CD4-positive, CD25-positive, alpha-beta regulatory T cell (primary cell): ENCODE data around the gene ARCN1. TPM values are rescaled to one million over a fixed set of nuclear protein-coding genes. Genes with fewer than 3 reads are reported as not detected.

Experiments used
- ATAC-seq, 2 donors: fragments of 150-1000 bp; cut with Tn5 transposase; one replicate each; pipeline ENCODE4 v1.10.0; 2021; ENCODE audit warnings: low read depth in 2 of 2, moderate number of reproducible peaks in 2 of 2, moderate library complexity in 1 of 2
- DNase-seq, 3 donors: peaks; one replicate each; pipeline versions ENCODE4 v3.0.0 to v3.0.0-alpha.2; 2012 to 2022; ENCODE audit warnings: mixed read lengths in 1 of 3
- H3K27ac ChIP-seq: one replicate; pipeline ENCODE4 v1.7.0; 2013; ENCODE audit warnings: mild to moderate bottlenecking, low read length; ENCODE audit not compliant: insufficient read depth, poor library complexity, severe bottlenecking
- H3K27me3 ChIP-seq: one replicate; pipeline ENCODE4 v1.7.0; 2013; ENCODE audit warnings: low read length; ENCODE audit not compliant: control insufficient read depth, insufficient read depth
- H3K36me3 ChIP-seq: one replicate; pipeline ENCODE4 v1.7.0; 2013; ENCODE audit warnings: mild to moderate bottlenecking, low read length, moderate library complexity; ENCODE audit not compliant: control insufficient read depth, insufficient read depth
- H3K4me1 ChIP-seq: 2 replicates; pipeline ENCODE4 v1.7.0; 2013; ENCODE audit warnings: mild to moderate bottlenecking, low read length; ENCODE audit not compliant: insufficient read depth, control insufficient read depth, poor library complexity, severe bottlenecking
- H3K4me3 ChIP-seq: one replicate; pipeline ENCODE4 v1.7.0; 2013; ENCODE audit warnings: low read depth, mild to moderate bottlenecking, low read length, moderate library complexity
- H3K9me3 ChIP-seq, 2 experiments: 1 replicate in 1 of 2; 2 replicates in 1 of 2; pipeline ENCODE4 v1.7.0; 2013; ENCODE audit warnings: low read length in 2 of 2, mild to moderate bottlenecking in 1 of 2, moderate library complexity in 1 of 2; ENCODE audit not compliant: control insufficient read depth in 2 of 2
- H3K27ac Mint-ChIP-seq, 3 donors: one replicate each; pipeline ENCODE4 v1.8.0; 2020 to 2022; ENCODE audit warnings: mild to moderate bottlenecking in 3 of 3, mixed read lengths in 3 of 3, moderate library complexity in 2 of 3
- H3K27me3 Mint-ChIP-seq: one replicate; pipeline ENCODE4 v1.8.0; 2022; ENCODE audit warnings: mild to moderate bottlenecking, mixed read lengths
- H3K36me3 Mint-ChIP-seq: one replicate; pipeline ENCODE4 v1.8.0; 2020; ENCODE audit warnings: mixed read lengths
- H3K4me1 Mint-ChIP-seq, 4 donors: one replicate each; pipeline ENCODE4 v1.8.0; 2020 to 2022; ENCODE audit warnings: mixed read lengths in 4 of 4, mild to moderate bottlenecking in 1 of 4
- H3K4me3 Mint-ChIP-seq, 4 donors: one replicate each; pipeline ENCODE4 v1.8.0; 2020 to 2022; ENCODE audit warnings: mild to moderate bottlenecking in 4 of 4, mixed read lengths in 4 of 4, moderate library complexity in 3 of 4
- H3K9me3 Mint-ChIP-seq, 7 donors: one replicate each; pipeline ENCODE4 v1.8.0; 2020 to 2022; ENCODE audit warnings: mixed read lengths in 7 of 7, mild to moderate bottlenecking in 3 of 7, moderate library complexity in 2 of 7
- polyA plus RNA-seq, 4 donors: library from polyadenylated mRNA; unstranded; fragments of 300-500 nt; fragmentation: Illumina TruSeq; gene quantifications; one replicate each; pipeline ENCODE4 v1.2.3, GENCODE V29; 2021
- total RNA-seq: library from RNA; stranded (reverse); gene quantifications from one replicate; pipeline ENCODE4 v1.2.3, GENCODE V29; 2022

ARCN1 gene
- total and polyA plus RNA-seq, 5 donors from 2014 or later = 76.6 to 169 (median 149) TPM

DNA sequence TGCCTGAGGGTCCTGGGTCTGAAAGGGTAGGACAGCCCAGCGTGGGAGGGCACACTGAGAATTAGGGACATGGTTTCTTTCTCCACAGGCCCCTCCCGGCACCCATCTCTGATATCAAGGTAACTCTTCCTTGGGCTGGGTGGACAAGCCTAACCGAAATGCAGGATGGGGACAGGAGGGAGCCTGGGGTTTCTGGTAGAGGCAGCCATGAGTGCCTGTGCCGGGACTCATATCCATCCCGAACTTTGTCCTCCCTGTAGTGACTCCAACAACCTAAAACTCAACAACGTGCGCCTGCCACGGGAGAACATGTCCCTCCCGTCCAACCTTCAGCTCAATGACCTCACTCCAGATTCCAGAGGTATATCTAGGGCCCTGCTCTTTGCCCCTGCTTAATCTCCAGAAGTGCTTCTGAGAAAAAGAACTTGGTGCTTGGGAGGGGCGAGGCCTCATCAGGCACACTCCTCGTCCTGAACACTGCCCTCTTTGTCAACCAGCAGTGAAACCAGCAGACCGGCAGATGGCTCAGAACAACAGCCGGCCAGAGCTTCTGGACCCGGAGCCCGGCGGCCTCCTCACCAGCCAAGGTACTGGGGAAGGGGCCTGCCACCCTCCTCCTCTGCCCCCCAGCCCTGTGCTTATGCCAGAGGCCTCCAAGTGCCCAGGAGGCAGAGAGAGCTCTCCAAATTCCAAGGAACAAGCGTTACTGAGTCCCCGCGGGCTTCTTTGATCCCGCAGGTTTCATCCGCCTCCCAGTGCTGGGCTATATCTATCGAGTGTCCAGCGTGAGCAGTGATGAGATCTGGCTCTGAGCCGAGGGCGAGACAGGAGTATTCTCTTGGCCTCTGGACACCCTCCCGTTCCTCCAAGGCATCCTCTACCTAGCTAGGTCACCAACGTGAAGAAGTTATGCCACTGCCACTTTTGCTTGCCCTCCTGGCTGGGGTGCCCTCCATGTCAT, 38.2 kb upstream of the ARCN1 start:
- Mint-ChIP-seq H3K36me3 (peaks cover 9% of the 10 kb centered on the region), H3K9me3 (no peaks in the 10 kb centered on the region), H3K27me3 (no peaks in the 10 kb centered on the region), H3K4me3 (peak overlapping the region in 3 of 4 donors; percentile 15 to 61 (median 15)), H3K4me1 (peaks cover 8 to 26% (median 14%) of the 10 kb centered on the region in 4 donors), H3K27ac (peak overlapping the region in 1 of 3 donors; percentile 20)
- H3K36me3 ChIP-seq = no peaks in the 10 kb centered on the region
- H3K27ac ChIP-seq = no peak overlapping the region
- no peaks in the 10 kb centered on the region for H3K9me3 ChIP-seq
- H3K4me1 ChIP-seq = peaks cover 25% of the 10 kb centered on the region
- no peak overlapping the region for H3K4me3 ChIP-seq
- no peak for DNase-seq
- no peak for ATAC-seq
- H3K27me3 ChIP-seq = no peaks in the 10 kb centered on the region

DNA sequence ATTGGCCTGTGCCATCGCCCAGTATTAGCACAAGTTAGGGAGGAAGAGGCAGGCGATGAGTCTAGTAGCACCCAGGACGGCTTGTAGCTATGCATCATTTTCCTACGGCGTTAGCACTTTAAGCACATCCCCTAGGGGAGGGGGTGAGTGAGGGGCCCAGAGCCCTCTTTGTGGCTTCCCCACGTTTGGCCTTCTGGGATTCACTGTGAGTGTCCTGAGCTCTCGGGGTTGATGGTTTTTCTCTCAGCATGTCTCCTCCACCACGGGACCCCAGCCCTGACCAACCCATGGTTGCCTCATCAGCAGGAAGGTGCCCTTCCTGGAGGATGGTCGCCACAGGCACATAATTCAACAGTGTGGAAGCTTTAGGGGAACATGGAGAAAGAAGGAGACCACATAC, 36.9 kb upstream of the ARCN1 start:
- H3K27me3 ChIP-seq = no peaks in the 10 kb centered on the region
- no peak for ATAC-seq
- H3K36me3 ChIP-seq = no peaks in the 10 kb centered on the region
- Mint-ChIP-seq H3K4me1 (peaks cover 0 to 14% (median 3%) of the 10 kb centered on the region in 4 donors), H3K27ac (no peak overlapping the region), H3K36me3 (peaks cover 11% of the 10 kb centered on the region), H3K9me3 (no peaks in the 10 kb centered on the region), H3K27me3 (no peaks in the 10 kb centered on the region), H3K4me3 (peak overlapping the region in 2 of 4 donors; percentile 15 to 54)
- H3K4me1 ChIP-seq = peaks cover 13% of the 10 kb centered on the region
- H3K9me3 ChIP-seq = no peaks in the 10 kb centered on the region
- no peak for DNase-seq
- H3K27ac ChIP-seq = no peak overlapping the region
- H3K4me3 ChIP-seq = no peak overlapping the region

DNA sequence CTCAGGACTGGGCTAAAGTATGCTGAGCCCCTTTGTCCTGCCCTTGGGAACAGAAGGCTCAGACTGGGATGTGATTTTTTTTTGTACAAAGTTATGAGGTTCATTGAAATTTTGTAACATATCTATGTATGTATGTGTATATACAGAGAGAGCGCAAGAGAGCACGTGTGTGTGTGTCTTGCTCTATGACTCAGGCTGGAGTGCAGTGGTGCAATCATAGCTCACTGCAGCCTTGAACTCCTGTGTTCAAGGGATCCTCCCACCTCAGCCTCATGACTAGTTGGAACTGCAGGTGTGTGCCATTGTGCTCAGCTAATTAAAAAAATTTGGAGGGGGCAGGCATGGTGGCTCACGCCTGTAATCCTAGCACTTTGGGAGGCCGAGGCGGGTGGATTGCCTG, 35.5 kb upstream of the ARCN1 start:
- H3K27ac ChIP-seq = no peak overlapping the region
- no peaks in the 10 kb centered on the region for H3K27me3 ChIP-seq
- H3K4me3 ChIP-seq = no peak overlapping the region
- peaks cover 3% of the 10 kb centered on the region for H3K4me1 ChIP-seq
- Mint-ChIP-seq H3K4me3 (peak overlapping the region in 1 of 4 donors; percentile 55), H3K9me3 (no peaks in the 10 kb centered on the region), H3K27ac (no peak overlapping the region), H3K36me3 (peaks cover 18% of the 10 kb centered on the region), H3K4me1 (peaks cover 0 to 7% (median 2%) of the 10 kb centered on the region in 4 donors), H3K27me3 (no peaks in the 10 kb centered on the region)
- H3K9me3 ChIP-seq = no peaks in the 10 kb centered on the region
- no peak for ATAC-seq
- no peak for DNase-seq
- no peaks in the 10 kb centered on the region for H3K36me3 ChIP-seq

DNA sequence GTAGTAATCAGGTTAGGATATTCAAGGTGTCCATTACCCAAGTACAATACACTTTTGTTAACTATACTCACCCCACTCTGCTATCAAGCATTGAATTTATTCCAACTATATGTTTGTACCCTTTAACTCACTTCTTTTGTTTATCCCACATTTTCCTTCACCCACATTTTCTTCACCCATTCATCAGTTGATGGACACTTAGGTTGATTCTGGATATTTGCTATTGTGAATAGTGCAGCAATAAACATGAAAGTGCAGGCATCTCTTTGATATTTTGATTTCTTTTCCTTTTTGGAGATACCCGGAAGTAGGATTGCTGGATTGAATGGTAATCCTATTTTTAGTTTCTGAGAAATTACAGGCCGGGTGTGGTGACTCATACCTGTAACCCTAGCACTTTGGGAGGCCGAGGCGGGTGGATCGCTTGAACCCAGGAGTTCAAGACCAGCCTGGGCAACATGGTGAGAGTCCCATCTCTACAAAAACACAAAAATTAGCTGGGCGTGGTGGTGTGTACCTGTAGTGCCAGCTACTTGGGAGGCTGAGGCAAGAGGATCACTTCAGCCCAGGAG, 34.7 kb upstream of the ARCN1 start:
- H3K27ac Mint-ChIP-seq = no peak overlapping the region
- no peaks in the 10 kb centered on the region for H3K27me3 Mint-ChIP-seq

DNA sequence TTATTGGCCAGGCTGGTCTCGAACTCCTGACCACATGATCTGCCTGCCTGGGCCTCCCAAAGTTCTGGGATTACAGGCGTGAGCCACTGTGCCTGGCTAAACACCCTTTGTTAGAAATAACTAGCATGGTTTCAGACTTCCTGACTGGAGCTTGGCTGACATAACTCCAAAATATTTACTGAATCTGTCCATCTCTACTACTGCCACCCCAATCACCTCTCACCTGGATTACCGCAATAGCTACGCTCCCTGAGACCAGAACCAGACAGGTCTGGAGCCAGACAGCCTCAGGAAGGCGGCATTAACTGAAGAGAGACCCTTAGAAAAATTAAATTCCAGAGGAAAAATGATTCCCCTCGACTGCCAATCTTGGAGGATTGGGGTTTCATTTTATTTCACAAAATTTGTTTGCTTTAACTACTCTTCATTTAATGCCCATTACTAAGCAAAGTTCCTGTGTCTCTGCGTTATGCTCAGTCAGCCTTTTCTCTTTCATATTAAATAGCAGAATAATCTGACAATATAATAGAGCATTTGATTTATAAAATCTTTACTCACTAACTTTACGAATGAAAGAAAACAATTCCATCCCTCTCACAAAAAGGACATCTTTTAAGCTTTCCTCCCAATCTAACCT, 28.1 kb upstream of the ARCN1 start:
- no peaks in the 10 kb centered on the region for H3K4me1 ChIP-seq
- H3K36me3 Mint-ChIP-seq = peaks cover 9% of the 10 kb centered on the region
- peaks cover 8% of the 10 kb centered on the region for H3K36me3 ChIP-seq
- H3K27me3 Mint-ChIP-seq = no peaks in the 10 kb centered on the region
- H3K27ac Mint-ChIP-seq = no peak overlapping the region
- no peaks in the 10 kb centered on the region for H3K9me3 Mint-ChIP-seq
- no peaks in the 10 kb centered on the region for H3K4me1 Mint-ChIP-seq
- no peak overlapping the region for H3K4me3 ChIP-seq
- no peaks in the 10 kb centered on the region for H3K27me3 ChIP-seq
- ATAC-seq = no peak
- DNase-seq = no peak
- H3K4me3 Mint-ChIP-seq = no peak overlapping the region
- no peak overlapping the region for H3K27ac ChIP-seq
- no peaks in the 10 kb centered on the region for H3K9me3 ChIP-seq

More for the DNA sequence above, 34.7 kb upstream of the ARCN1 start:
- Histone ChIP-seq H3K4me3 (no peak overlapping the region), H3K9me3 (no peaks in the 10 kb centered on the region), H3K27ac (no peak overlapping the region), H3K27me3 (no peaks in the 10 kb centered on the region), H3K36me3 (no peaks in the 10 kb centered on the region), H3K4me1 (no peaks in the 10 kb centered on the region)
- no peak for DNase-seq
- peaks cover 18% of the 10 kb centered on the region for H3K36me3 Mint-ChIP-seq
- H3K9me3 Mint-ChIP-seq = no peaks in the 10 kb centered on the region
- H3K4me3 Mint-ChIP-seq = no peak overlapping the region
- ATAC-seq = no peak
- H3K4me1 Mint-ChIP-seq = peaks cover 0 to under 1% (median 0%) of the 10 kb centered on the region in 4 donors

DNA sequence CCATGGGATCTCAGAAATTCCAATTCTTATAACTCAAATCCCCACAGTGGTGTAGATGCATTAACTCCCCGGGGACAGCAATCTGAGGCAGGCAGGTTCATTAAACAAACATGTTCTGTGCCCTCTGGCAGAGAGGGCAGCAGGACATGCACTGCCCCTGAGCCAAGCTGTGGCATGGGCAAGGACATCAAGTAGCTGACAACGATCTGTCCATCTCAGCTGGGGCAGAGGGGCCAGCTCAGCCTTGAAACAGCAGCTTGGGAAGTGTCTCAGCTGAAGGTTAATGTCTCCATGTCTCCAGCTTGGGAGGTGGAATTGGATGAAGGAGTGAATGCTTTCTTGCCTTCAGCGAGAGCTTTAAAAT, 27.6 kb upstream of the ARCN1 start:
- H3K36me3 Mint-ChIP-seq = peaks cover 9% of the 10 kb centered on the region
- no peak overlapping the region for H3K4me3 Mint-ChIP-seq
- Histone ChIP-seq H3K4me1 (no peaks in the 10 kb centered on the region), H3K4me3 (no peak overlapping the region), H3K36me3 (peaks cover 8% of the 10 kb centered on the region), H3K27me3 (no peaks in the 10 kb centered on the region), H3K27ac (no peak overlapping the region), H3K9me3 (no peaks in the 10 kb centered on the region)
- ATAC-seq = no peak
- no peak overlapping the region for H3K27ac Mint-ChIP-seq
- no peaks in the 10 kb centered on the region for H3K27me3 Mint-ChIP-seq
- DNase-seq = no peak
- H3K4me1 Mint-ChIP-seq = no peaks in the 10 kb centered on the region
- H3K9me3 Mint-ChIP-seq = no peaks in the 10 kb centered on the region

DNA sequence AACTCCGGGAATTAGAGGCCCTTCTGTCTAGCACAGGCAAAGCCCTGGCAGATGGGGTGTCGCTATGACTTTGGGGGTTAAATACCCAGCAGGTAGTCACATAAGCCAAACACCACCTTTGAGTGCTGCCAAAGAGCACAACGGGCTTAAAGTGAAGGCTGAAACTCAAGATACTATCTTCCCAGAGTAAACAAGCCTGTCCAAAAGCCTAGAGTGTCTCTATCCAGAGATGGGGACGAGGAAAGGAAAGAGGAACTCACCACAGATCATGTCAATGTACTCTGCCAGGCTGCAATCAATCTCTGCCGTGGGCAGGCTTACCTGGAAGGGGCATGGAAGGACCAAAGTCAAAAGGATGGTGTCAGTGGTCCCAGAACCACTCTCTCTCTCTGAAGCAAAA, 26.7 kb upstream of the ARCN1 start:
- H3K27ac Mint-ChIP-seq = peak overlapping the region in 1 of 3 donors; percentile 3
- DNase-seq (no peak), ATAC-seq (no peak)
- no peaks in the 10 kb centered on the region for H3K9me3 ChIP-seq
- H3K27ac ChIP-seq = no peak overlapping the region
- H3K4me1 Mint-ChIP-seq = no peaks in the 10 kb centered on the region
- H3K27me3 Mint-ChIP-seq = no peaks in the 10 kb centered on the region
- H3K4me3 Mint-ChIP-seq = no peak overlapping the region
- peaks cover 5% of the 10 kb centered on the region for H3K36me3 Mint-ChIP-seq
- H3K9me3 Mint-ChIP-seq = no peaks in the 10 kb centered on the region
- H3K4me3 ChIP-seq = no peak overlapping the region
- H3K27me3 ChIP-seq = no peaks in the 10 kb centered on the region
- H3K36me3 ChIP-seq = peaks cover 8% of the 10 kb centered on the region
- H3K4me1 ChIP-seq = no peaks in the 10 kb centered on the region
